ENCODE data around the gene MAVS.
"Not testable (repeated sequence)": the region's sequence is repeated elsewhere in the genome, so short reads cannot be mapped to it uniquely, and the experiment has no call there.

Gene MAVS

DNA sequence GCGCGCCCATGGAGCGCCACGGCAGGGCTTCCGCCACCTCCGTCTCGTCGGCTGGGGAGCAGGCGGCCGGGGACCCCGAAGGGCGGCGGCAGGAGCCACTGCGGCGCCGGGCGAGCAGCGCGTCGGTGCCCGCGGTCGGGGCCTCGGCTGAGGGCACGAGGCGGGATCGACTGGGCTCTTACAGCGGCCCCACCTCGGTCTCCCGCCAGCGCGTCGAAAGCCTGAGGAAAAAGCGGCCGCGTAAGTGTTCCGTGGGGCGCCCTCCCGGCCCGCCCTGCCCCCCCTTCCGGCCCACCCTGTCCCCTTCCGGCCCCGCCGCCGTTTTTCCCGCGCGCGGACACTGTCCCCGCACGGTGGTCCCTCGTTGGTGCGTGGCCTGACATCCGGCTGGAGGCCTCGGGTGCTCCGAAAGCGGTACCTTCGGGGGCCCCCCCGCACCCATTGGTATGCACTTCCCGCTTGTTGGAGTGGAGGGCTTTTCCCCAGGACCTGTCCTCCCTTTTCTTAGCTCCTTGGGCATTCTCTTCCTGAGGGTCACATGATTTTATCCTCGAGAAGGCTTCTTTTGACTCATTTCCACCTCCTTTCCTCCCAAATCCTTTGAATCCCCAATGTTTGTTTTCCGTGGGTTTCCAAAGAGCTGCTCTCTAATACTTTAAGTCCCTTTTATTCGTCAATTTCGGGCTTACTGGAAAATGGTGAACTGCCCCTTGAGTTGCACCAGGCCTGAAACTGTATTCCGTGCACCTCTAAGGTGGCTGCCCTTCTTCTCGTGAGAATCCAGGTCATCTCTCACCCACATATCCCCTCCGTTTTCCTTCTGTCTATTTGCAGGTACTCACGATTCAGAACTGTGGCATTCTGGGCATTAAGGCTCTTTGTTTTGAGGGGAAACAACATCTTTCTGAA is 43.1 kb downstream of the MAVS start:
- FAIRE-seq: no peak

DNA sequence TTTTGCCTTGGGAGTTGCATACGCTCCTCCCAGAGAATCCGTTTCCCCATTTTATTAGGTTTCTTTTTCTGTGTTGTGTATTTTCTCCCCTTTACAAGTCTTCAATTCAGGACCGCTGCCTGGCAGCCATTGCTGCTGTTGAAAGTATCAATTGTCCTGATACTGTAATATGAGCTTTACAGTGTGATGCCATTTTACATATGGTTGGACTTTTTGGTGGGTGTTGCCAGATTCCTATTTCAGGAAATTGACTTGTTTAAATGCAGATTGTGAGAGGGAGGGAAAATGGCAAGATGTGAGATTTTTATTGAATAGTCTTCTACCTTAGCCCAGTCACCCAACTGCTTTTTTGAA is 43.7 kb downstream of the MAVS start:
- no peak for FAIRE-seq

DNA sequence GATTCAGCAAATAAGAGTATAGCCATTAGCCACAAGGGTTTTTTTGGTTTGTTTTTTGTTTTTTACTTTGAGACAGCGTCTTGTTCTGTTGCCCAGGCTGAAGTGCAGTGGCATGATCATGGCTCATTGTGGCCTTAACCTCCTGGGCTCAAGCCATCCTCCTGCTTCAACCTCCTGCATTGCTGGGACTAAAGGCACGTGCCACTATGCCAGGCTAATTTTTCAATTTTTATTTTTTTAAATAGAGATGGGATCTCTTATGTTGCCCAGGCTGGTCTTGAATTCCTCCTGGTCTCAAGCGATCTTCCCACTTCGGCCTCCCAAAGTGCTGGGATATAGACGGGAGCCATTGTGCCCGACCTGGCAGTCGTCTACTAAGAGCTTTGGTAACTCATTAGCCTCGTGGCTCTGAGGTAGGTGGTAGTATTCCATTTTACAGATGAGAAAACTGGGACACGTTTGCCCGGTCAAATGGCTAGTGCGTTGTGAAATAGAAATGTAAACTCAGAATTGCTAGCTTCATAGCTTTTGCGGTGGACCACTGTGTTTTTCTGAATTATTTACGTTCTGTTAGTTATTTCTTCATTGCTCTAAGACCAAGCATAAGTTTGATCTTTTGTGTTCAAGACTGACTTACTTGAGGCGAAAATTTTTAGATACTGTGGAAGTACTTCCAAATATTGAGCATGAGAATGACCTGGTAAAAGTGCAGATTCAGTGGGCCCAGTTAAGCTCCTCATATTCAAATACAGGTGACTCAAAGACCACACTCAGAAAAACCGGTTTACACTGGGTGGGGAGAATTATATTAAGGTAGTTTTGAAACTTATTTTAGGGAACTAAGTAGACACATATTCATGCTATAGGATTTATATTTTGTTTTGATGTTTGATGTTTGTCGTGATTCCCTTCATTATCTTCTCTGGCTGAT is 44.6 kb downstream of the MAVS start:
- FAIRE-seq: no peak

DNA sequence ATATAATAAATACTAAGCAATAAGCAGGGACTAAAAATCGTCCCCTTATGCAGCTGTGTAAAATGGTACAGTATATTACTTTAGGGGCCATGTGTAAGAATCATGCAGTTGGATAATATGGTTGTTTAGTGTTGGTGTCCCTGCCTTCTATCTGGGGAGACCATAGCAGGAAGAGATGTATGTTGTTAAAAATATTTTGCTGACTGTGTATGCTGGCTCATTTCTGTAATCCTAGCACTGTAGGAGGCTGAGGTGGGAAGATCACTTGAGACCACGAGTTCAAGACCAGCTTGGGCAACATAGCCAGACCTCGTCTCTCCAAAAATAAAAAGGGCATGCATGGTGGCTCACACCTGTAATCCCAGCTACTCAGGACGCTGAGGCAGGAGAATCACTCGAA is 48.2 kb downstream of the MAVS start:
- no peak for FAIRE-seq

DNA sequence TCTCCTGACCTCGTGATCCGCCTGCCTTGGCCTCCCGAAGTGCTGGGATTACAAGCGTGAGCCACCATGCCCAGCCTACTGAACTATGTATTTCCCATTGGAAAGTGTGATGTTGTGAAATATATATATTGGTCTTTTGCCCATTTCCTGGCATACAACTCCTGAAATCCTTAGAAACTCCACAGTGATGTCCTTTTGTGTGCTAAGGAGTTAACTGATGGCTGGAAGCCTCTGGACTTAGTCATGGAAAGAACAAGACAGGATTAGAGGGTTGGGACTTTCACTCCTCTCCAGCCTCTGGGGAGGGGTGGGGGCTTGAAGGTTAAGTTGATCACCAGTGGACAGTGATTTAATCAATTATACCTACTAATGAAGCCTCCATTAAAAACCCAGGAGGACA is 49.7 kb downstream of the MAVS start:
- no peak for FAIRE-seq

DNA sequence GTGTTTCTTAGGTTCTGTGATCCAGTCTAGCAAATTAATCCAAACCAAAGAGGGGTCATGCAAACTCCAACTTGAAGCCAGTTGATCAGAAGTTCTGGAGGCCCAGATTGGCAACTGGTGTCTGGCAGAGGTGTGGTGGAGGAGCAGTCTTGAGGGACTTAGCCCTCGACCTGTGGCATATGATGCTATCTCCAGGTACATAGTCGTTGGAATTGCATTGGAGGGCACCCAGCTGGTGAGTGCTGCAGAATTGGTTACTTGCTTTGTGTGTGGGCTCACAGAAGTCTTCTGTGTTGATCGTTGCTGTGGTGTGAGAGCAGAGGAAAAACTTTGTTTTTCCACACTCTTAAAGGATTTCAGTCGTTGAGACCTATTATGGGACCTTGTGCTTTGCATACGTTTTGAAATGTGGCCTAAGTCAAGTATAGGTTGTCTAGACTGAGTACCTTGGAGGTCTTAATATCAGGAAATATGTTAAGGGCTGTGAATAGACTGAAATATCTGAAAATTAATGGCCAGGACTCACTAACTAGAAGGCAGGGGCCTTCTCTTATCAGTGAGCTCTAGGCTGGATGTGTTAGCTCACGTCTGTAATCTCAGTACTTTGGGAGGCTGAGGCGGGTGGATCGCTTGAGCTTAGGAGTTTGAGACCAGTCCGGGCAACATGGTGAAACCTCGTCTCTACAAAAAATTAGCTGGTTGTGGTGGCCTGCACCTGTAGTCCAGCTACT is 50.4 kb downstream of the MAVS start:
- no peak for FAIRE-seq

DNA sequence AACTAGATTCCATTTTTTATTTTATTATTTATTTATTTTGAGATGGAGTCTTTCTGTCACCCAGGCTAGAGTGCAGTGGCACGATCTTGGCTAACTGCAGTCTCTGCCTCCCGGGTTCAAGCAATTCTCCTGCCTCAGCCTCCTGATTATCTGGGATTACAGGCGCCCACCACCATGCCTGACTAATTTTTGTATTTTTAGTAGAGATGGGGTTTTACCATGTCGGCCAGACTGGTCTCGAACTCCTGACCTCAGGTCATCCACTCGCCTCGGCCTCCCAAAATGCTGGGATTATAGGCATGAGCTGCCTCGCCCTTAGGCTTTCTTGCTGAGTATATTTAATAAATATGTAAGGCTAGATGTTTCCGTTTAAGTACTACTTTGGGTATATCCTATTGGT is 51.5 kb downstream of the MAVS start:
- FAIRE-seq: not testable (repeated sequence)

DNA sequence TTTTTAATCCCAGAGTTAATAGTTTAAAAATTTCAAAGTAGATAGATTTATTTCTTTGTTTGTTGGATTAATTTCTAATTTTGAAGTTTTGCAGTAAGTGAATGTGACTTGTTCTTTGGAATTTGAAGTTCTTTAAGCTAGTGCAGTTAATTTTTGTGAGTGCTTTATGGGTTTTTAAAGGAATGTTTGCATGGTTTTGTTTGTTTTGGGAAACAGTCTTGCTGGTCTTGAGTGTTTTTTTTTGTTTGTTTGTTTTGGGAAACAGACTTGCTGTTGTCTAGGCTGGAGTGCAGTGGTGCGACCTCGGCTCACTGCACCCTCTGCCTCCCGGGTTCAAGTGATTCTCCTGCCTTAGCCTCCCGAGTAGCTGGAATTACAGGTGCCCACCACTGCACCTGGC is 52.0 kb downstream of the MAVS start:
- FAIRE-seq: no peak

DNA sequence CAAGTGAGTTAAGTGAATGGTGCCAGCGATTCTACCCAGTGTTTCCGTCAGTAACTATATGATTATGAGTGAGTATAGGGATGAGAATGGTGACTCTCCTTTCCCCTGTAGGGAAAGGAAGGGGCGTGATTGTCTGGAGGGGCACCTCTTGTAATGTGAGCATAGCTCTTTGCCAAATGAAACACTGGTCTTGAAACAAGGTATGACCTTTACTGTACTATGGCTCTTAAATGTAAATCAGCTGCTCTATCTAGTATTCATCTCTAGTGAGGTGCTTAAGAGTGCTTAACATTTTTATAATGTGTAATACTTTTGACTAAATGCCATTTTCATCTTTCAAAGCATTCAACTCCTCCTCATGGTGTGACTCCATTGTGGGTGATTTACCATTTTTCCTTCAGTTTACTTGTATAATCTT is 53.6 kb downstream of the MAVS start:
- FAIRE-seq: no peak

DNA sequence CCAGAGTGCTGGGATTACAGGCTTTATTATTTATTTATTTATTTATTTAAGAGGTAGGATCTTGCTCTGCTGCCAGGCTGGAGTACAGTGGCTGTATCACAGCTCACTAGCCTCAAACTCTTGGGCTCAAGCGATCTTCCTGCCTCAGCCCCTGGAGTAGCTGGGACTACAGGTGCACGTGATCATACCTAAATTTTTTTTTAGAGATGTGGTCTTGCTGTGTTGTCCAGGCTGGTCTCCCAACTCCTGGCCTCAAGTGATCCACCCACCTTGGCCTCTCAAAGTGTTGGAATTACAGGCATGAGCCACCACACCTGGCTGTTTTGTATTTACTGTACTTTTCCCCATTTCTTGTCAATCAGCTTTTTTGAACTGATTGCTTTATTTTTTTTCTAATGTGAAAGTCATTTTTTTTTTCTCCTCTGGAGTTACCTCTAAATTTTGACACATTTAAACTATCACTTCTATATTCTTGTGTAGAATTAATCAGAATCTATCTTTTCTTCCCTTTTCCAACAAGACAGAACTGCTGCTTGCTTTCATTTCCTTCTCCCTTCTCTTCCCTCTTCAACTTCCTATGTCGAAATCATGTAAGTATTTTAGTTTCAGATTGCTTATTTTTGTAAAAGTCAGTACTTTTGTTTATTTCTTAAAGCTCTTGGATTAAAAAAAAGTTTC is 54.5 kb downstream of the MAVS start:
- FAIRE-seq: no peak

DNA sequence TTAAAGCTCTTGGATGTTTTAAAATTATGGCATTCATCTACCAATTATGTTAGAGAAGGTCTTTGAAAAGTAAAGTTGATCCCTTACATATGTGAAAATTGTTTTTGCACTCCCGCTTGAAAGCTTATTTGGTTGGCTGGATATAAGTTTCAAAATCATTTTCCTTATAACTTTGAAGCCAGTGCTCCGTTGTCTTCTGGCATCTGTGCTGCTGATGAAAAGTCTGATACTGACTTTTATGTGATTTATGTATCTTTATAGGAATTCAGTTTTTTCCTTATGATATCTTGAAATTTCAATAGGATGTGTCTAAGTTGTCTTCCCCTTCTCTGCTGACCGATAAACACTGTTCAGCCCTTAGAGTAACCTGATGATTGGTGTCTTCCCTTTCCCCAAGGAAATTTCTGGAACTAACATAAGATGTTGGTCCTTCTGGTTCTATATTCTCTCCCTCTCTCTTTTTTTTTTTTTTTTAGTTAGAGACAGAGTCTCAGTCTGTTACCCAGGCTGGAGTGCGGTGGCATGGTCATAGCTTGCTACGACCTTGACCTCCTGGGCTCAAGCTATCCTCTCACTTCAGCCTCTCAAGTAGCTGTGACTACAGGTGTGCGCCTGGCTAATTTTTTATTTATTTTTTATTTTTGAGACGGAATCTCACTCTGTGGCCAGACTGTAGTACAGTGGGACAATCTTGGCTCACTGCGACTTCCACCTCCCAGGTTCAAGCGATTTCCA is 55.2 kb downstream of the MAVS start:
- FAIRE-seq: no peak

DNA sequence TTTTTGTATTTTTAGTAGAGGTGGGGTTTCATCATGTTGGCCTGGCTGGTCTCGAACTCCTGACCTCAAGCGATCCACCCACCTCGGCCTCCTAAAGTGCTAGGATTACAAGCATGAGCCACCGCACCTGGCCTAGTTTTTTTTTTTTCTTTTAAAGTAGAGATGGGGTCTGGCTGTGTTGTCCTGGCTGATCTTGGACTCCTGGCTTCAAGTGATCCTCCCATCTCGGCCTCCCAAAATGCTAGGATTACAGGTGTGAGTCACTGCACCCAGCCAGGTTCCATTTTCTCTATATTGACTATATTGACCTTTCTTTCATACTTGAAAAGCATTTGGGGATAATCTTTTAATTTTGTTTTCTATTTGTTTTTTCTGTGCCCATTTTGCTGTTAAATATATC is 55.8 kb downstream of the MAVS start:
- FAIRE-seq: no peak

DNA sequence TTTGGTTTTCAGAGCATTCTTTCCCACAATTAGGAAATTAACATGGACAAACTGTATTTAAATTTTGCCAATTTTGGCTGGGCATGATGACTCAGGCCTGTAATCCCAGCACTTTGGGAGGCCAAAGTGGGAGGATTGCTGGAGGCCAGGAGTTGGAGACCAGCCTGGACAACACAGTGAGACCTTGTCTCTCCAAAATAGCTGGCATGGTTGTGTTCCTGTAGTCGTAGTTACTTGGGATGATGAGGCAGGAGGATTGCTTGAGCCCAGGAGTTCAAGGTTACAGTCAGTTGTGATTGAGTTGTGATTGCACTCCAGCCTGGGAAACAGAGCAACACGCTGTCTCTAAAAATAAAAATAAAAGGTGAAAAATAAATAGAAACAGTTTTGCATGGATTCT is 57.6 kb downstream of the MAVS start:
- no peak for FAIRE-seq

DNA sequence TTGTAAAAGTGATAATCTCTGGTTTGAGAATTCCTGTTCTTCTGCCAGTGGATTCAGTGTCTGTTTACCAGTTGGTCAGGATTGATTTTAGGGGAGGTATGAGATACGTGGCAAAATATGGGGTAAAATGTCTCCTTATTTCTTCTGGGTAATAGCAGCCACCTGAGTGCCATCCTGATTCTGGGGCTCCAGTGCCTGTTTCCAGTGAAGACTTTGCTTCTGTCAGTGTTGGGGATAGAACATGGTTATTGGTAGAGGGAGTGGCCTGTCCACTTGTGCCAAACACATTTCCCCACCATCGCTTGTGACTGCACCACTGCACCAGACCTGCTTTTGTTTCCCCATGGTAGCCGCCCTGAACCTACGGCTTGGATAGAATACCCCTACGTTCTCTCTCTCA is 58.2 kb downstream of the MAVS start:
- no peak for FAIRE-seq

DNA sequence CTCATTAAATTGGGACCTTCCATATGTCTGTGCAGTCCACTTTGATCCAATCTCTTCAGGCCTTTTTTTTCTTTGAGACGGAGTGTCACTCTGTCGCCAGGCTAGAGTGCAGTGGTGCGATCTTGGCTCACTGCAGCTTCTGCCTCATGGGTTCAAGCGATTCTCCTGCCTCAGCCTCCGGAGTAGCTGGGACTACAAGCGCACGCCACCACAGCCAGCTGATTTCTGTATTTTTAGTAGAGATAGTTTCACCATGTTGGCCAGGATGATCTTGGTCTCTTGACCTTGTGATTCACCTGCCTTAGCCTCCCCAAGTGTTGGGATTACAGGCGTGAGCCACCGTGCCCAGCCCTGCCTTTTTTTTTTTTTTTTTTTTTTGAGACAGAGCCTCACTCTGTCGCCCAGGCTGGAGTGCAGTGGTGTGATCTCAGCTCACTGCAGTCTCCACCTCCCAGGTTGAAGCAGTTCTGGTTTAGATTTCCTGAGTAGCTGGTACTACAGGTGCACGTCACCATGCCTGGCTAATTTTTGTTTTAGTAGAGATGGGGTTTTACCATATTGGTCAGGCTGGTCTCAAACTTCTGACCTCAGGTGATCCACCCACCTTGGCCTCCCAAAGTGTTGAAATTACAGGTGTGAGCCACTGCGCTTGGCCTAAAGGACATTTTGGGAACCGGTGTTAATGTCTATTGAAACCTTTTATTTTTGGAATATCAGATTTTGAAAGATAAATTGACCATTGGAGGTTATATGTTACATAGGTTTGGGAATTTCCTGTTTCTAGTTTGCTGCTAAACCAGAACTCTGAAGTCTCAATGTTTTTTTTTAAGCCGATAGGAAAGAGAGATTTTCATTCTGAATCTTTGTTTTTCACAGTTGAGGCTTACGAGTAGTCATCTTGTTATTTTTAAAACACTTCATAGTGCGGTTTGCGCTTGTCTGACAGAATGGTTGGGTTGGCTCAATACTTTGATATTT is 60.4 kb downstream of the MAVS start:
- not testable (repeated sequence) for FAIRE-seq

DNA sequence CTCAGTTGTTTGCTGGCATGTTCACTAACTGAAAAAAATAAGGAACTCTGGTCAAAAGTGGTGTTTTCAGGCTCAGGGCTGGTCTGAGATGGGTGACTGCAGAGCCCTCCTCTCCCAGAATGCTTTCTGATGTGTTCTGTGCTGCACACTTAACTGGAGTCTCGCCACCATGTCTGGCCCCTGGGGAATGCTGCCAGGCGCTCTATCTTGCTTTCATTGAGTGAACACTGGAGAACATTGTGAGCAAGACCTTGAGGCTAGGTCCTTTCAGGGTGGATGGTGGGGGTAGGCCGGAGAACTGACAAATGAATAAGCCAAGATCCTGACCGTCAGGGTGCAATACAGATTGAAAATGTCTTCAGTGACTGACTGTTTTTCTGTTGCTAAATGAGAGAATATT is 62.0 kb downstream of the MAVS start:
- FAIRE-seq: no peak

DNA sequence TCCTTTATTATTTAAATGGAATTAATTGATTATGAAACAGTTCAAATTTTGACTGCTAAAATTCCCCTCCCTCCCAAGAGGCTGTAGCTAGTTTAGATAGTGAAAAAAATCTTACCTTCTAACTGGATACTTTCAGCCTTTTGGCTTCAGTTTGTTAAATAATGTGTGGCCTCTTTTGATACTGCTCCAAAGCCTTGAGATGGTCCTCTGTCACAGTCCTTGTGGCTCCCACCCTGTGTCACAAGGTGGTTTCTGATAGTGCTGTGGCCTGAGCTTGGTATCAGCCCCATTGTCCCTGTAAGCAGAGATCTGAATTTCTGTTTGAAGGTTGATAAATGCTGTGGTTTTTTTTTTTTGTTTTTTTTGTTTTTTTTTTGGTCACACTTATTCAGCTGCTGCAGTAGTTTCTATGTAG is 63.3 kb downstream of the MAVS start:
- no peak for FAIRE-seq

DNA sequence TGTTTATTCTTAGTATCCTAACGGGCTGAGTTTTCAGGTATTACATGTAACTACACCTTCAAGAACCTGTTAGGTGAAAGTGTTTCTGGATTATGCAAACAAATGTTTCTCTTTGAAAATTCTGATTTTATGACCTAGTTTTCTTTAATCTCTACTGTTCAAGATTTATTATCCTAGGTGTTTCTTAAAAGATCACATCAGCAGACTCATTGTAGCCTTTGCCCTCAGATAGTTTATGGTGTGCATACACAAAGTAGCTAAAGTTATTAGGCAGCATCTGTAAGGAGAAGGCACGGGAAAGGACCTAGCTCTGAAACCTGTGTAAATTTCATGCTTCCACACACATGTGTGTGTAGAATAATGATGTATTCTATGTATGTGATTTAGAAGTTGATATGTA is 64.2 kb downstream of the MAVS start:
- FAIRE-seq: no peak

DNA sequence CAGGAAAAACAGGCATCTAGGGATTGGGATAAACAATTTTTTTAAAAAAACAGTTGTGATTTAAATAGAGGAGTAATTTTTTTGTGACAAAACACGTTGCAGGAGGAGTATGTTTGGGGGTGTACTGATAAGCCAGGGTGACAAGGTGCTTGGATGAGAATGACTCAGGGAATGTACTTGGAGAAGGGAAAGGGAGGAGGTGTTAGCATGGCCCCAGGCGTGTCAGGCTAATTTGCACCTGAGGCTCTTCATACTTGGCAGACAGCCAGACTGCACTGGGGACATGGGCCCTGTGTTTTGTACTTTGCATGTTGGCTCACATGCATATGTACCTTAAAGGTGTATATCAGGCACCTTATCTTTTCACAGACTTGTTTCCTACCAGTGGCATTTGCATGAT is 65.3 kb downstream of the MAVS start:
- no peak for FAIRE-seq

DNA sequence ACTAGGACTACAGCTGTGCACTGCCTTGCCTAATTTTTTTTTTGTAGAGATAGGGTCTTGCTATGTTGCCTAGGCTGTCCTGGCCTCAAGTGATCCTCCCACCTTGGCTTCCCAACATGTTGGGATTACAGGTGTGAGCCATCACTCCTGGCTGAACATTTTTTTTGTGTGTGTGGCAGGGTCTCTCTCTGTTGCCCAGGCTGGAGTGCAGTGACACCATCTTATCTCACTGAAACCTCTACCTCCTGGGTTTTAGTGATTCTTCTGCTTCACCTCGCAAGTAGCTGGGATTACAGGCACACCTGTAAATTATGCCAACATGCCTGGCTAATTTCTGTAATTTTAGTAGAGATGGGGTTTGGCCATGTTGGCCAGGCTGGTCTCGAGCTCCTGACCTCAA is 67.8 kb downstream of the MAVS start:
- no peak for FAIRE-seq

DNA sequence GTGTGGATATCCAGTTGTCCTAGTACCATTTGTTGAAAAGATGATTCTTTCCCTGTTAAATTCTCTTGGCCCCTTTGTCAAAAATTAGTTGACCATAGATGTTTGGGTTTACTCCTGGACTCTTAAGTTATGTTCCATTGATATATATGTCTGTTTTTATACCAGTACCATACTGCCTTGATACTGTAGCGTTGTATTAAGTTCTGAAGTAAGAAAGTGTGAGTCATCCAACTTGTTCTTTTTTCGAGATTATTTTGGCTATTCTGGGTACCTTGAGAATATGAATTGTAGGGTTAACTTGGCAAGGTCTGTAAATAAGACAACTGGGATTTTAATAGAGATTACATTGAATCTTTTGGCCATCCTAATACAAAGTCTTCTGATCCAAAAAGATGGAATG is 69.1 kb downstream of the MAVS start:
- no peak for FAIRE-seq

All from colon (tissue), 2 donors.